ENCODE measurements around the gene HIBCH.

Gene HIBCH

DNA sequence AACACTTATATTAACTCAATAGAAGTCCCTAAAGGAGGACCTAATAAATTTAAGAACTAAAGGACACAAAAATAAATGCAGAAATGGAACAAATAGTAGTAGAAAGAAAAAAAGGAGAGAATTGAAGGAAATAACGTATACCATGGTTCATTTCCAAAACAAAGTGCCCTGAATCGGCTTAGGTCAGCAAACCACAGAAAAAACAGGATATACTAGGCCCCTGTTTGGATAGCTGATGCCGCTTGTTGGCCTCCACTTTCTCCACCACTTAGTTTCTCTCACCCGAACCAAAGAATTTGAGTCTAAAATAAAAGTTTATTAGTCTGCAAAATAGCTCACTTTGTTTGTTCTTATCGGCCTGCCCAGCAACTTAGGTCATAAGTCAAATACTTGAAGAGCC is 100.4 kb downstream of the HIBCH start:
- H3K9me3 ChIP-seq (ENCODE audit: low read length) = no peaks in the 10 kb centered on the region
- no peak overlapping the region for H3K9ac ChIP-seq (ENCODE audit: low read length)
- H3K27me3 ChIP-seq (ENCODE audit: control insufficient read depth in 1 of 2, insufficient read depth in 2 of 2, low read length in 2 of 2) = no peaks in the 10 kb centered on the region
- H3K27ac ChIP-seq (ENCODE audit: low read depth, low read length) = no peak overlapping the region
- peaks cover 18% of the 10 kb centered on the region for H3K4me1 ChIP-seq (ENCODE audit: insufficient read depth, low read length)
- H3K4me3 ChIP-seq (ENCODE audit: low read depth in 1 of 2, low read length in 2 of 2) = no peak overlapping the region
- no peaks in the 10 kb centered on the region for H3K36me3 ChIP-seq (ENCODE audit: insufficient read depth, low read length)

GRCh38 chr2:190217616-190218015 is 102.0 kb downstream of the HIBCH start:
- Histone ChIP-seq H3K9me3 (ENCODE audit: low read length) (no peaks in the 10 kb centered on the region), H3K4me3 (ENCODE audit: low read depth in 1 of 2, low read length in 2 of 2) (no peak overlapping the region), H3K4me1 (ENCODE audit: insufficient read depth, low read length) (peaks cover 26% of the 10 kb centered on the region), H3K36me3 (ENCODE audit: insufficient read depth, low read length) (no peaks in the 10 kb centered on the region), H3K9ac (ENCODE audit: low read length) (no peak overlapping the region), H3K27ac (ENCODE audit: low read depth, low read length) (no peak overlapping the region), H3K27me3 (ENCODE audit: control insufficient read depth in 1 of 2, insufficient read depth in 2 of 2, low read length in 2 of 2) (no peaks in the 10 kb centered on the region)

- Histone ChIP-seq H3K9ac (ENCODE audit: low read length) (no peak overlapping the region), H3K36me3 (ENCODE audit: insufficient read depth, low read length) (no peaks in the 10 kb centered on the region), H3K27me3 (ENCODE audit: control insufficient read depth in 1 of 2, insufficient read depth in 2 of 2, low read length in 2 of 2) (no peaks in the 10 kb centered on the region), H3K4me1 (ENCODE audit: insufficient read depth, low read length) (peaks cover 26% of the 10 kb centered on the region), H3K27ac (ENCODE audit: low read depth, low read length) (no peak overlapping the region), H3K4me3 (ENCODE audit: low read depth in 1 of 2, low read length in 2 of 2) (no peak overlapping the region), H3K9me3 (ENCODE audit: low read length) (no peaks in the 10 kb centered on the region)
These were observed 102.8 kb downstream of the HIBCH start for GRCh38 chr2:190216829-190217228.

DNA sequence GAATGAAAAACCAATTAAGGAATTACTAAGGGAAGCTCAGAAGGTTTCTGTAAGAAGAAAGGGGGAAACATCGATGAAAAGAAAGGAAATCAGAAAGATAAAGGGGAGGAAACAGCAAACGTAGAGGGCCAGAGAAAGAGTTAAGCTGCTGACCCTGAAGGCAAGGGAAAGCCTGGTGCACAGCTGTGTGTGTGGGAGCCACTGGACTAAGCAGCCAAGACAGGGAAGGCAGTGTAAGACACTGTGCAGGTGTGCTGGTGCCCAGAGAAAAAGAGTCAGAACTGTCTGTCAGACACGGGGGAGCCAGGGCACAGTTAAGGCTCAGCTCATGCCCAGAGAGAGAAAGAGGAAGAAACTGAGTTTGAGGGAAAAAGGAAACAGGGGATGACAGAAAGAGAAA is 104.0 kb downstream of the HIBCH start:
- Histone ChIP-seq H3K9me3 (ENCODE audit: low read length) (no peaks in the 10 kb centered on the region), H3K4me1 (ENCODE audit: insufficient read depth, low read length) (peaks cover 26% of the 10 kb centered on the region), H3K9ac (ENCODE audit: low read length) (no peak overlapping the region), H3K27me3 (ENCODE audit: control insufficient read depth in 1 of 2, insufficient read depth in 2 of 2, low read length in 2 of 2) (no peaks in the 10 kb centered on the region), H3K4me3 (ENCODE audit: low read depth in 1 of 2, low read length in 2 of 2) (no peak overlapping the region), H3K27ac (ENCODE audit: low read depth, low read length) (no peak overlapping the region), H3K36me3 (ENCODE audit: insufficient read depth, low read length) (no peaks in the 10 kb centered on the region)

DNA sequence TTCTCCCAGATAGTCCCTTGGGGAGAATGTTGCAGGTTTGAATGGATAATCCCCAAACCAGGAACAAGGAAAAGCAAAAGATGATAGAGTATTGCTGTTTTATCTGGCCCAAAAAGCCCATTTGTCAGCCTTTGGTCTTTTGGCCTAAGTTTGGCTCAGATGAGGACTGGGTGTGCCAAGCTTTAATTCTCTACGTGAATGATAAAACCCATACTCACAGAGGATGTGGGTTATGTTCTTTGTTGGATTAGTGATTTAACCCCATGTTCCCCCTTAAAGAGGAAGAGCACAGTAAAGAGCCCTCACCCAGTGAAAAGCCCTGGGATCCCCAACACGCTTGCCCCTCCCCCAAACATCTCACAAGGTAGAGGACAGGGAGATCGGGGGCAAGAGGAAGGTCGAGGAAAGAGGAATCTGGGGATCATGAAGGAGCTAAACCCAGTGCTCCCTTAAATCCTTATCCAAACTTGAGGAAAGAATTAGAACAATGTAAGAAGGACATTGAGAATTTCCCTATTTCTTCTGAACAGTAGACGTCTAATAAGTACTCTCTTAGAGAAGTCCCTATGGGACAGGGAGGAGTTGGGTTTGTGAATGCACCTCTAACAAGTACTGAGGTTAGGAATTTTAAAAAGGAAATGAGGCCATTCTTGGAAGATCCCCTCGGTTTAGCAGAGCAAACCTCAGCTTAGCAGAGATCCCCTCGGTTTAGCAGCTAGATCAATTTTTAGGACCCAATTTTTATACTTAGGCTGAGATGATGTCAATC is 105.0 kb downstream of the HIBCH start:
- no peak overlapping the region for H3K9ac ChIP-seq (ENCODE audit: low read length)
- H3K4me1 ChIP-seq (ENCODE audit: insufficient read depth, low read length) = peaks cover 26% of the 10 kb centered on the region
- no peaks in the 10 kb centered on the region for H3K27me3 ChIP-seq (ENCODE audit: control insufficient read depth in 1 of 2, insufficient read depth in 2 of 2, low read length in 2 of 2)
- no peak overlapping the region for H3K27ac ChIP-seq (ENCODE audit: low read depth, low read length)
- no peaks in the 10 kb centered on the region for H3K9me3 ChIP-seq (ENCODE audit: low read length)
- no peak overlapping the region for H3K4me3 ChIP-seq (ENCODE audit: low read depth in 1 of 2, low read length in 2 of 2)
- H3K36me3 ChIP-seq (ENCODE audit: insufficient read depth, low read length) = no peaks in the 10 kb centered on the region

DNA sequence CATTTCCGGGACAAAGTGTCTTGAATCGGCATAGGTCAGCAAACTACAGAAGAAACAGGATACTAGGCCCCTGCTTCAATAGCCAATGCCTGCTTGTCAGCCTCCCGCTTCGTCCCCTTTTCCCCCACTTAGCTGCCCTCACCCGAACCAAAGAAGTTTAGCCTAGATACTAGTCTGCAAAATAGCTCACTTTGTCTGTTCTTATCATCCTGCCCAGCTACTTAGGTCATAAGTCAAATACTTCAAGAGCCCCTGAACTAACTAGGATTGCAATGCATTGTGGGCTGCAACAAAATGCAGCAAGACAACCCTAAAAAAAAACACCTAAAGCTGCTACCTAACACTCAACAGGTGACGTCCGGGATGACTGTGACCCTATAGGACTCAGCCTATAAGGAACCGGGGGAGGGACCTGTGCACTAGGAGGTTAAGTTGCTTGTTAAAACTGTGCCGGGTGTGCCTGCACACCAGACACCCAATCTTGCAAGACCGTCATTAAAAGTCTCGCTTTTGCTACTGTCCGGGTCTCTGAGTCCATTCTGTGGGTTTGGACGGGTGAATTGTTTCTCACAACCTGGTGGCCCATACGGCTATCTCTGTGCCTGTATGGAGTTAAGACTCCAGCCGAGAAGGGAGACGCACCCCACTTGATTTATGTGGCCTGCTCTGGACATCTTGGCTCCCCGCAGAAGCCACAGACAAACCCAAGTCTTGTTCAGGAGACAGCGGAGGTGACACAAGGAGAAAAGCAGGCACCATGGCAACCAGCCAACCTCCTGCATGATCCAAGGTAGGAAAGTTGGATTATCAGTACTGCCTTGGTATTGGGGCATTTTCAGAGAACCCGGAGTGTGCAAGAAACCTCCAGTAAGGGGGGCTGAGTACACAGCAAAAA is 105.9 kb downstream of the HIBCH start:
- Histone ChIP-seq H3K9ac (ENCODE audit: low read length) (no peak overlapping the region), H3K4me3 (ENCODE audit: low read depth in 1 of 2, low read length in 2 of 2) (no peak overlapping the region), H3K27me3 (ENCODE audit: control insufficient read depth in 1 of 2, insufficient read depth in 2 of 2, low read length in 2 of 2) (no peaks in the 10 kb centered on the region), H3K4me1 (ENCODE audit: insufficient read depth, low read length) (peaks cover 26% of the 10 kb centered on the region), H3K9me3 (ENCODE audit: low read length) (no peaks in the 10 kb centered on the region), H3K27ac (ENCODE audit: low read depth, low read length) (no peak overlapping the region), H3K36me3 (ENCODE audit: insufficient read depth, low read length) (no peaks in the 10 kb centered on the region)

DNA sequence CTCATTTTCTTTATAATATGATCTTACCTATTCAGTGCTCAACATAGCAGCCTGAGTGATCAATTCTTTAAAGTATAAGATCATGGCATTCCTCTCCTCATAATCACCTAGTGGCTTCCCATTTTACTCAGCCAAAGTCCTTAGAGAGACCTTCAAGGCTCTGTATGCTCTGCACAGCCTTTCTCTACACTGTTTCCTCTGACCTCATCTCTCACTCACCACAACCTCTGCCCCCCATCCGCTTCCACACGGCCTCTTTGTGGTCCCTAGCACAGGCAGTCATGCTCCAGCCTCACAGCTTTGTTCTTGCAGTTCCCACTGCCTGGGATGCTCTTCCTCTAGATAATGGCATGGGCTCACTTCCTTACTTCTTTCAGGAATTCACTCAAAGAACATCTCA is 109.2 kb downstream of the HIBCH start:
- H3K27ac ChIP-seq (ENCODE audit: low read depth, low read length) = no peak overlapping the region
- H3K36me3 ChIP-seq (ENCODE audit: insufficient read depth, low read length) = no peaks in the 10 kb centered on the region
- no peaks in the 10 kb centered on the region for H3K27me3 ChIP-seq (ENCODE audit: control insufficient read depth in 1 of 2, insufficient read depth in 2 of 2, low read length in 2 of 2)
- peaks cover 21% of the 10 kb centered on the region for H3K4me1 ChIP-seq (ENCODE audit: insufficient read depth, low read length)
- H3K9me3 ChIP-seq (ENCODE audit: low read length) = no peaks in the 10 kb centered on the region
- no peak overlapping the region for H3K9ac ChIP-seq (ENCODE audit: low read length)
- H3K4me3 ChIP-seq (ENCODE audit: low read depth in 1 of 2, low read length in 2 of 2) = no peak overlapping the region

GRCh38 chr2:190209559-190209958 is 110.1 kb downstream of the HIBCH start:
- no peaks in the 10 kb centered on the region for H3K36me3 ChIP-seq (ENCODE audit: insufficient read depth, low read length)
- H3K4me1 ChIP-seq (ENCODE audit: insufficient read depth, low read length) = peaks cover 12% of the 10 kb centered on the region
- H3K4me3 ChIP-seq (ENCODE audit: low read depth in 1 of 2, low read length in 2 of 2) = no peak overlapping the region
- no peaks in the 10 kb centered on the region for H3K9me3 ChIP-seq (ENCODE audit: low read length)
- no peaks in the 10 kb centered on the region for H3K27me3 ChIP-seq (ENCODE audit: control insufficient read depth in 1 of 2, insufficient read depth in 2 of 2, low read length in 2 of 2)
- no peak overlapping the region for H3K27ac ChIP-seq (ENCODE audit: low read depth, low read length)
- no peak overlapping the region for H3K9ac ChIP-seq (ENCODE audit: low read length)

- no peak overlapping the region for H3K4me3 ChIP-seq (ENCODE audit: low read depth in 1 of 2, low read length in 2 of 2)
- H3K4me1 ChIP-seq (ENCODE audit: insufficient read depth, low read length) = no peaks in the 10 kb centered on the region
- no peaks in the 10 kb centered on the region for H3K27me3 ChIP-seq (ENCODE audit: control insufficient read depth in 1 of 2, insufficient read depth in 2 of 2, low read length in 2 of 2)
- H3K27ac ChIP-seq (ENCODE audit: low read depth, low read length) = no peak overlapping the region
- H3K36me3 ChIP-seq (ENCODE audit: insufficient read depth, low read length) = no peaks in the 10 kb centered on the region
- H3K9me3 ChIP-seq (ENCODE audit: low read length) = no peaks in the 10 kb centered on the region
- no peak overlapping the region for H3K9ac ChIP-seq (ENCODE audit: low read length)
These were observed 111.7 kb downstream of the HIBCH start for GRCh38 chr2:190207930-190208329.

GRCh38 chr2:190205657-190206056 is 114.0 kb downstream of the HIBCH start:
- Histone ChIP-seq H3K4me3 (ENCODE audit: low read depth in 1 of 2, low read length in 2 of 2) (no peak overlapping the region), H3K4me1 (ENCODE audit: insufficient read depth, low read length) (no peaks in the 10 kb centered on the region), H3K36me3 (ENCODE audit: insufficient read depth, low read length) (no peaks in the 10 kb centered on the region), H3K9me3 (ENCODE audit: low read length) (no peaks in the 10 kb centered on the region), H3K27ac (ENCODE audit: low read depth, low read length) (no peak overlapping the region), H3K27me3 (ENCODE audit: control insufficient read depth in 1 of 2, insufficient read depth in 2 of 2, low read length in 2 of 2) (no peaks in the 10 kb centered on the region), H3K9ac (ENCODE audit: low read length) (no peak overlapping the region)

DNA sequence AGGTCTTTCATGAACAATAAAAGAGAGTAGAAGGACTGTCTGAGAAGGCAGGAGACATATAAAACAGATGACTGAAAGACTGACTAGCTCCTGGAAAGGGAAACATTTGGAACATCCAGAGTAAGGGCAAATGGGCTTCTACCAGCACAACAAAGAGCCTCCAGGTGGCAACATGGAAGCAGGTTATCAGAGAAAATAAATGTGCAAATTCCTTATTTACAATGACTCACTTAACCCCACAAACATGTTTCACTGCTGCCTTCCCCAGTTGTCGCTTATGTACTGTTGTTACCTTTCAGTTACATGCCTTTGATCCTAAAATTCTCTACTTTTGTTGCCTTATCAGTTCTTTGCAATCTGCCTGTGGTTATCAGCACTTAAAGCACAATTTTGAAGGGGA is 117.0 kb downstream of the HIBCH start:
- H3K9me3 ChIP-seq (ENCODE audit: low read length) = no peaks in the 10 kb centered on the region
- no peak overlapping the region for H3K9ac ChIP-seq (ENCODE audit: low read length)
- H3K27me3 ChIP-seq (ENCODE audit: control insufficient read depth in 1 of 2, insufficient read depth in 2 of 2, low read length in 2 of 2) = no peaks in the 10 kb centered on the region
- no peak overlapping the region for H3K4me3 ChIP-seq (ENCODE audit: low read depth in 1 of 2, low read length in 2 of 2)
- no peak overlapping the region for H3K27ac ChIP-seq (ENCODE audit: low read depth, low read length)
- H3K4me1 ChIP-seq (ENCODE audit: insufficient read depth, low read length) = no peaks in the 10 kb centered on the region
- no peaks in the 10 kb centered on the region for H3K36me3 ChIP-seq (ENCODE audit: insufficient read depth, low read length)

All from muscle layer of colon (tissue), 2 donors.